SU-DHL-6 (cell line): ENCODE measurements around the gene SLC6A4.

ENCODE experiments used
- H2AFZ ChIP-seq: fragments of 200-600 bp; sonication (generic); 2 replicates; pipeline ENCODE4 v1.6.1; 2014; ENCODE audit warnings: low read depth, mild to moderate bottlenecking, moderate library complexity, mixed read lengths, antibody characterized with exemption, low read length; ENCODE audit not compliant: severe bottlenecking
- H3F3A ChIP-seq: fragments of 200-600 bp; shearing (Covaris generic); 2 replicates; pipeline ENCODE4 v1.6.0; 2016; ENCODE audit warnings: antibody characterized with exemption, mild to moderate bottlenecking; ENCODE audit not compliant: insufficient read depth
- H3K27ac ChIP-seq: fragments of 200-600 bp; sonication (generic); 2 replicates; pipeline ENCODE4 v1.5.1; 2016; ENCODE audit warnings: low read depth, mild to moderate bottlenecking, low read length, moderate library complexity, mixed read lengths
- H3K27me3 ChIP-seq: fragments of 200-600 bp; sonication (generic), shearing (Covaris generic); 2 replicates; pipeline ENCODE4 v1.6.0; 2014; ENCODE audit warnings: mild to moderate bottlenecking, low read length
- H3K36me3 ChIP-seq: fragments of 200-600 bp; sonication (generic); 2 replicates; pipeline ENCODE4 v1.6.1; 2014; ENCODE audit warnings: mild to moderate bottlenecking, low read length, mixed read lengths
- H3K4me2 ChIP-seq: fragments of 300-600, 200-600 bp; shearing (Covaris generic), sonication (generic); 2 replicates; pipeline ENCODE4 v1.6.0; 2014; ENCODE audit warnings: low read length, low read depth, mild to moderate bottlenecking; ENCODE audit not compliant: poor library complexity, severe bottlenecking
- H3K4me3 ChIP-seq: fragments of 200-600 bp; sonication (generic); 2 replicates; pipeline ENCODE4 v1.5.1; 2014; ENCODE audit warnings: antibody characterized with exemption, low read length, mild to moderate bottlenecking, mixed read lengths; ENCODE audit not compliant: insufficient read depth, poor library complexity, severe bottlenecking
- H3K79me2 ChIP-seq: fragments of 200-600 bp; sonication (generic); 2 replicates; pipeline ENCODE4 v1.6.1; 2014; ENCODE audit warnings: mild to moderate bottlenecking, low read length, moderate library complexity; ENCODE audit not compliant: insufficient read depth
- H3K9ac ChIP-seq: fragments of 200-600 bp; sonication (generic); 2 replicates; pipeline ENCODE4 v1.7.0; 2014; ENCODE audit warnings: mild to moderate bottlenecking, low read length
- H3K9me2 ChIP-seq: fragments of 200-600 bp; sonication (generic); replicated peaks from 2 replicates; pipeline ENCODE4 v1.6.1; 2014; ENCODE audit warnings: low read length; ENCODE audit not compliant: insufficient read depth
- H3K9me3 ChIP-seq: fragments of 200-600 bp; sonication (generic); 2 replicates; pipeline ENCODE4 v1.6.1; 2014; ENCODE audit warnings: low read length, mixed read lengths; ENCODE audit not compliant: insufficient read depth
- H4K20me1 ChIP-seq: fragments of 200-600 bp; sonication (generic); 2 replicates; pipeline ENCODE4 v1.6.1; 2014; ENCODE audit warnings: low read depth, mild to moderate bottlenecking, antibody characterized with exemption, low read length, moderate library complexity, mixed read lengths
- CTCF ChIP-seq: fragments of 200-600 bp; sonication (generic); IDR thresholded peaks from one replicate; pipeline ENCODE4 v1.5.1; 2017; ENCODE audit warnings: antibody characterized with exemption, mild to moderate bottlenecking, low read length, moderate library complexity; ENCODE audit not compliant: insufficient read depth, poor library complexity, severe bottlenecking
- EZH2phosphoT487 ChIP-seq: fragments of 200-600 bp; sonication (generic), shearing (Covaris generic); conservative IDR thresholded peaks from 2 replicates; pipeline ENCODE4 v1.6.1; 2018; ENCODE audit warnings: mild to moderate bottlenecking, antibody characterized with exemption, low read length, moderate library complexity, mixed read lengths

Gene SLC6A4

GRCh38 chr17:30234964-30235363, 533 bp downstream of the SLC6A4 start:
- Histone ChIP-seq H3K27me3 (no peaks in the 10 kb centered on the region), H3K27ac (no peak overlapping the region), H3K4me3 (no peak overlapping the region), H3F3A (no peaks in the 10 kb centered on the region), H2AFZ (no peak overlapping the region), H3K9me2 (no peaks in the 10 kb centered on the region), H4K20me1 (no peaks in the 10 kb centered on the region), H3K79me2 (no peaks in the 10 kb centered on the region), H3K4me2 (no peak overlapping the region), H3K9ac (no peak overlapping the region), H3K36me3 (no peaks in the 10 kb centered on the region), H3K9me3 (no peaks in the 10 kb centered on the region)
- TF ChIP-seq CTCF (no peak), EZH2phosphoT487 (no peak)

- Histone ChIP-seq H3K27me3 (no peaks in the 10 kb centered on the region), H3K4me2 (no peak overlapping the region)
These were observed 1.2 kb downstream of the SLC6A4 start for GRCh38 chr17:30234296-30234695.

GRCh38 chr17:30232824-30233427, 2.6 kb downstream of the SLC6A4 start:
- H3K27ac ChIP-seq = no peak overlapping the region
- no peaks in the 10 kb centered on the region for H3K27me3 ChIP-seq
- no peaks in the 10 kb centered on the region for H3K9me3 ChIP-seq
- no peaks in the 10 kb centered on the region for H3K9me2 ChIP-seq
- no peak for TF ChIP-seq EZH2phosphoT487
- no peak overlapping the region for H2AFZ ChIP-seq
- no peaks in the 10 kb centered on the region for H3K36me3 ChIP-seq
- H3K9ac ChIP-seq = no peak overlapping the region
- H3K4me3 ChIP-seq = no peak overlapping the region
- H3K4me2 ChIP-seq = no peak overlapping the region
- no peaks in the 10 kb centered on the region for H4K20me1 ChIP-seq
- H3K79me2 ChIP-seq = no peaks in the 10 kb centered on the region
- H3F3A ChIP-seq = no peaks in the 10 kb centered on the region

More at GRCh38 chr17:30234296-30234695, 1.2 kb downstream of the SLC6A4 start:
- Histone ChIP-seq H3K9me2 (no peaks in the 10 kb centered on the region), H3K4me3 (no peak overlapping the region), H3K9ac (no peak overlapping the region), H3F3A (no peaks in the 10 kb centered on the region), H3K79me2 (no peaks in the 10 kb centered on the region), H2AFZ (no peak overlapping the region), H3K27ac (no peak overlapping the region), H4K20me1 (no peaks in the 10 kb centered on the region), H3K36me3 (no peaks in the 10 kb centered on the region), H3K9me3 (no peaks in the 10 kb centered on the region)
- TF ChIP-seq CTCF = no peak
- no peak for TF ChIP-seq EZH2phosphoT487

GRCh38 chr17:30232015-30232823, 3.3 kb downstream of the SLC6A4 start:
- H4K20me1 ChIP-seq = no peaks in the 10 kb centered on the region
- no peak overlapping the region for H3K9ac ChIP-seq
- no peak overlapping the region for H3K4me2 ChIP-seq
- no peaks in the 10 kb centered on the region for H3K9me2 ChIP-seq
- no peaks in the 10 kb centered on the region for H3K36me3 ChIP-seq
- no peak overlapping the region for H3K4me3 ChIP-seq
- no peak overlapping the region for H3K27ac ChIP-seq
- no peaks in the 10 kb centered on the region for H3K79me2 ChIP-seq
- H2AFZ ChIP-seq = no peak overlapping the region
- no peak for TF ChIP-seq CTCF
- no peak for TF ChIP-seq EZH2phosphoT487
- no peaks in the 10 kb centered on the region for H3F3A ChIP-seq
- H3K27me3 ChIP-seq = no peaks in the 10 kb centered on the region
- H3K9me3 ChIP-seq = no peaks in the 10 kb centered on the region
